Endodermal cell (in vitro differentiated cells): Measurements from ENCODE around the gene CA11. TPM values are rescaled to one million over a fixed set of nuclear protein-coding genes. Genes with fewer than 3 reads are reported as not detected.

ENCODE experiments used
- DNase-seq: peaks from one replicate; pipeline ENCODE4 v3.0.0-alpha.2; 2017
- H3K27ac ChIP-seq: 2 replicates; pipeline ENCODE4 v1.5.1; 2013; ENCODE audit warnings: mild to moderate bottlenecking, low read depth, low read length, moderate library complexity
- H3K27me3 ChIP-seq: 2 replicates; pipeline ENCODE4 v1.6.1; 2013; ENCODE audit warnings: mild to moderate bottlenecking, low read length, moderate library complexity; ENCODE audit not compliant: insufficient read depth, control insufficient read depth, poor library complexity, severe bottlenecking
- H3K36me3 ChIP-seq: 2 replicates; pipeline ENCODE4 v1.7.0; 2013; ENCODE audit warnings: mild to moderate bottlenecking, low read length, moderate library complexity; ENCODE audit not compliant: control insufficient read depth, insufficient read depth
- H3K4me1 ChIP-seq: one replicate; pipeline ENCODE4 v1.7.0; 2013; ENCODE audit warnings: low read length; ENCODE audit not compliant: control insufficient read depth, insufficient read depth
- H3K4me3 ChIP-seq: 2 replicates; pipeline ENCODE4 v1.5.1; 2013; ENCODE audit warnings: mild to moderate bottlenecking, low read length, moderate library complexity
- H3K9ac ChIP-seq: 2 replicates; pipeline ENCODE4 v1.6.1; 2013; ENCODE audit warnings: mild to moderate bottlenecking, low read length, moderate library complexity; ENCODE audit not compliant: poor library complexity, severe bottlenecking; ENCODE audit errors: extremely low read depth
- H3K9me3 ChIP-seq: 2 replicates; pipeline ENCODE4 v1.6.1; 2013; ENCODE audit warnings: mild to moderate bottlenecking, low read length, moderate library complexity; ENCODE audit not compliant: control insufficient read depth
- H3K27ac Mint-ChIP-seq: 2 replicates; pipeline ENCODE4 v1.8.0; 2020; ENCODE audit warnings: mixed read lengths
- H3K27me3 Mint-ChIP-seq: 2 replicates; pipeline ENCODE4 v1.8.0; 2021; ENCODE audit warnings: mild to moderate bottlenecking, mixed read lengths; ENCODE audit not compliant: insufficient read depth
- H3K36me3 Mint-ChIP-seq: 2 replicates; pipeline ENCODE4 v1.8.0; 2020; ENCODE audit warnings: low read depth, mixed read lengths
- H3K4me1 Mint-ChIP-seq: 2 replicates; pipeline ENCODE4 v1.8.0; 2020; ENCODE audit warnings: mixed read lengths
- H3K4me3 Mint-ChIP-seq: 2 replicates; pipeline ENCODE4 v1.8.0; 2020; ENCODE audit warnings: mild to moderate bottlenecking, moderate library complexity, mixed read lengths
- H3K9me3 Mint-ChIP-seq: 2 replicates; pipeline ENCODE4 v1.8.0; 2020; ENCODE audit warnings: mild to moderate bottlenecking, mixed read lengths
- WGBS, 2 experiments: methylation state at CpG; one replicate each; pipeline versions ENCODE4 v1.1.5 to v1.1.7; 2013; ENCODE audit warnings: missing lambda C conversion rate in 2 of 2, mixed read lengths in 1 of 2; ENCODE audit not compliant: insufficient coverage in 1 of 2, insufficient read length in 1 of 2; 5-methylcytosine and 5-hydroxymethylcytosine counted together
- total RNA-seq, 2 donors: library from RNA; stranded (reverse); fragmentation: NEBNext Ultra II Directional in 1 of 2; extraction: Animal tissue kit (Norgen Biotek cat#: 25700) in 1 of 2; gene quantifications; 2 replicates in 1 of 2; 3 replicates in 1 of 2; pipeline ENCODE4 v1.2.1, GENCODE V29; 2021
- TF ChIP-seq, protein P1 (sequence below): fragments of 200-600 bp; sonication (generic); conservative IDR thresholded peaks from 2 replicates; pipeline ENCODE4 v1.5.0; 2021; ENCODE audit warnings: antibody characterized with exemption, mild to moderate bottlenecking

The CA11 gene
- total RNA-seq, 2 donors from 2014 or later: 75.0 to 82.6 TPM

DNA sequence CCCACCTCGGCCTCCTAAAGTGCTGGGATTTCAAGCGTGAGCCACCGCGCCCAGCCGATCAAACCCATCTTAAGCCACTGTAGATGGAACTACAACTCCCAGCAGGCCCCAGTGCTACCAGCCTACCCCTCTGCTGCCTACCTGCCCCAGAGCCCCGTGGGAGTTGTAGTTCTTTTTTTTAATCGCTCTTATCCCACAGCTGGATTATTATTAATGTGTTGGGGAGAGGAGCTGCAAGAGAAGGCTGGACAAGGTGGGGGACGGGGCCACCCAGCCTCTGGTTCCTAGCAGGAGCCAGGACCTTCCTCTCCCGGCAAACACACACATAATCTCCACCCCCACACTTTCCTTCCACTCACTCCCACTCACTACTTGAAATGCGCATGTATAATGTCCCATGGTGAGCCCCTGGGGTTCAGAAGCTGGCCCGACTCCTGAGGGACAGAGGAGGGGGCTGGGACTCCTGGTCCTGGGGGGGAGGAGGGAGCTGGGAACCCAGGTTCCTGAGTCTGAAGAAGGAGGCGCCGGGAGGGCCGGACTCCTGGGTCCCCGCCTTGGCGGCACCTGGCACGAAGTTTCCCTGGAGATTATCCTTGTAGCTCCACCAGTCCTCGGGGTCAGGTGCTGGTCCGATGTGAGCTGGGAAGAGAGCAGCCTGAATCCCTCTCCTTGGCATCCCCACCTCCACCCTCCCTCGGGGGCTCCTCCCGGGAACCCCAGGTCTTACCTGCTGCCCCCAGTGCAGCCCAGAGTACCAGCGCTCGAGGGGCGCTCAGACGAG is 958 bp downstream of the CA11 start:
- peaks cover 8% of the 10 kb centered on the region for H3K4me1 Mint-ChIP-seq
- Histone ChIP-seq H3K36me3 (no peaks in the 10 kb centered on the region), H3K27ac (no peak overlapping the region), H3K4me3 (peak overlapping the region; percentile 86), H3K9me3 (no peaks in the 10 kb centered on the region), H3K9ac (peak overlapping the region; percentile 40), H3K27me3 (no peaks in the 10 kb centered on the region), H3K4me1 (no peaks in the 10 kb centered on the region)
- 0 to 4% methylated on average over 9 to 23 of the region's 25 CpGs for WGBS, 2 experiments
- TF ChIP-seq, protein P1, sequence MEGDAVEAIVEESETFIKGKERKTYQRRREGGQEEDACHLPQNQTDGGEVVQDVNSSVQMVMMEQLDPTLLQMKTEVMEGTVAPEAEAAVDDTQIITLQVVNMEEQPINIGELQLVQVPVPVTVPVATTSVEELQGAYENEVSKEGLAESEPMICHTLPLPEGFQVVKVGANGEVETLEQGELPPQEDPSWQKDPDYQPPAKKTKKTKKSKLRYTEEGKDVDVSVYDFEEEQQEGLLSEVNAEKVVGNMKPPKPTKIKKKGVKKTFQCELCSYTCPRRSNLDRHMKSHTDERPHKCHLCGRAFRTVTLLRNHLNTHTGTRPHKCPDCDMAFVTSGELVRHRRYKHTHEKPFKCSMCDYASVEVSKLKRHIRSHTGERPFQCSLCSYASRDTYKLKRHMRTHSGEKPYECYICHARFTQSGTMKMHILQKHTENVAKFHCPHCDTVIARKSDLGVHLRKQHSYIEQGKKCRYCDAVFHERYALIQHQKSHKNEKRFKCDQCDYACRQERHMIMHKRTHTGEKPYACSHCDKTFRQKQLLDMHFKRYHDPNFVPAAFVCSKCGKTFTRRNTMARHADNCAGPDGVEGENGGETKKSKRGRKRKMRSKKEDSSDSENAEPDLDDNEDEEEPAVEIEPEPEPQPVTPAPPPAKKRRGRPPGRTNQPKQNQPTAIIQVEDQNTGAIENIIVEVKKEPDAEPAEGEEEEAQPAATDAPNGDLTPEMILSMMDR: no peak
- H3K36me3 Mint-ChIP-seq: peaks cover 15% of the 10 kb centered on the region
- no peaks in the 10 kb centered on the region for H3K9me3 Mint-ChIP-seq
- H3K4me3 Mint-ChIP-seq: peak overlapping the region; percentile 76
- DNase-seq: peak; percentile 90
- peak overlapping the region; percentile 87 for H3K27ac Mint-ChIP-seq
- H3K27me3 Mint-ChIP-seq: peaks cover 12% of the 10 kb centered on the region

DNA sequence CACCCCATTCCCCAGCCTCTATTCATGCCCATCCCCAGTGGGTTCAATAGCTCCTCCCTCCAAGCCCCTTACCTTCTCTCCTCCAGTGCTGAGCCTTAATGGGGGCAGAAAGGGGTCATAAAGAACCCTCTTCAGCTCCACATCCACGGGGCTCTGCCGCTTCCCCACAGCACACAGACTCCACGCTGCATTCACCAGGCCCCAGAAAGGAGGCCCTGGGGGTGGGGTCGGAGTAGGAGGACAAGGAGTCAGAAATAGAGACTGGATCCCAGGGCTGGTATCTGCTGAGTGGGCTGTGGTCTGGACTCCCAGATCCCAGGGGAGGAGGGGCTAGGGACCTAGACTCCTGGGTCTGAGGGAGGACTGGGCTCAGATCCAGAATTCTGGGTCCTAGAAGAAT is 1.6 kb downstream of the CA11 start:
- peak overlapping the region; percentile 76 for H3K4me3 Mint-ChIP-seq
- no peak for DNase-seq
- TF ChIP-seq, protein P1: no peak
- H3K27ac ChIP-seq: no peak overlapping the region
- peaks cover 12% of the 10 kb centered on the region for H3K4me1 Mint-ChIP-seq
- no peaks in the 10 kb centered on the region for H3K9me3 ChIP-seq
- H3K36me3 ChIP-seq: no peaks in the 10 kb centered on the region
- H3K36me3 Mint-ChIP-seq: peaks cover 19% of the 10 kb centered on the region
- no peak overlapping the region for H3K27ac Mint-ChIP-seq
- peak overlapping the region; percentile 86 for H3K4me3 ChIP-seq
- H3K9me3 Mint-ChIP-seq: no peaks in the 10 kb centered on the region
- WGBS, 2 experiments: 67 to 87% methylated on average over 3 to 4 of the region's 4 CpGs
- H3K9ac ChIP-seq: no peak overlapping the region
- no peaks in the 10 kb centered on the region for H3K4me1 ChIP-seq
- no peaks in the 10 kb centered on the region for H3K27me3 ChIP-seq
- peaks cover 19% of the 10 kb centered on the region for H3K27me3 Mint-ChIP-seq

DNA sequence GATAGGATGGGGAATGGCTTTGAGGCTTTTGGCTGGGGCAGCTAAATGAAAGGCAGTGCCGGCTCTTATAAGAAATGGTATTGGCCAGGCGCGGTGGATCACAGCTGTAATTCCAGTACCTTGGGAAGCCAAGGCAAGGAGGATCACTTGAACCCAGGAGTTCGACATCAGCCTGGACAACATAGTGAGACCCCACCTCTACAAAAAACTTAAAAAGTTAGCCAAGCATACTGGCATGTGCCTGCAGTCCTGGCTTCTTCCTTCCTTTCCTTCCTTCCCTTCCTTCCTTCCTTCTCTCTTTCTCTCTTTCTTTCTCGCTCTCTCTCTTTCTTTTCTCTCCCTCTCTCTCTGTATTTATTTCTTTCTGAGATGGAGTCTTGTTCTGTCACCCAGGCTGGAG is 3.1 kb downstream of the CA11 start:
- TF ChIP-seq, protein P1: no peak
- WGBS, 2 experiments: 85 to 92% methylated on average over 4 to 5 of the region's 5 CpGs

More for the DNA sequence above, 3.1 kb downstream of the CA11 start:
- H3K9ac ChIP-seq: no peak overlapping the region
- H3K36me3 Mint-ChIP-seq: peaks cover 25% of the 10 kb centered on the region
- H3K4me3 Mint-ChIP-seq: no peak overlapping the region
- H3K4me3 ChIP-seq: no peak overlapping the region
- H3K27ac Mint-ChIP-seq: no peak overlapping the region
- H3K9me3 Mint-ChIP-seq: peaks cover 2% of the 10 kb centered on the region
- no peaks in the 10 kb centered on the region for H3K9me3 ChIP-seq
- H3K27ac ChIP-seq: no peak overlapping the region
- no peak for DNase-seq
- peaks cover 21% of the 10 kb centered on the region for H3K4me1 Mint-ChIP-seq
- H3K36me3 ChIP-seq: no peaks in the 10 kb centered on the region
- no peaks in the 10 kb centered on the region for H3K4me1 ChIP-seq
- peaks cover 31% of the 10 kb centered on the region for H3K27me3 Mint-ChIP-seq
- no peaks in the 10 kb centered on the region for H3K27me3 ChIP-seq
